HepG2 (cell line): Measurements from ENCODE around the gene GRB10. TPM values are rescaled to one million over a fixed set of nuclear protein-coding genes. Genes with fewer than 3 reads are reported as not detected.

Source experiments
- CREM ChIP-seq, 2 experiments: sonication (generic) in 1 of 2; formaldehyde crosslinking in 1 of 2; IDR thresholded peaks; 2 replicates each; pipeline versions ENCODE4 v1.4.0 to v1.6.1; 2016 to 2020; ENCODE audit warnings: antibody characterized with exemption in 1 of 2, mild to moderate bottlenecking in 1 of 2, missing genetic modification reagents in 1 of 2
- ELF4 ChIP-seq: sonication (generic); formaldehyde crosslinking; IDR thresholded peaks from 2 replicates; pipeline ENCODE4 v1.5.0; 2020; ENCODE audit warnings: missing genetic modification reagents, mild to moderate bottlenecking, moderate library complexity, borderline replicate concordance
- FOXP1 ChIP-seq, 2 experiments: fragments of 450-650 bp in 1 of 2; IDR thresholded peaks; 2 replicates each; pipeline ENCODE4 v1.6.1; 2017 to 2018; ENCODE audit warnings: antibody characterized with exemption in 1 of 2
- GATAD2A ChIP-seq: IDR thresholded peaks from 2 replicates; pipeline ENCODE4 v1.6.1; 2016
- GFI1 ChIP-seq: sonication (generic); formaldehyde crosslinking; IDR thresholded peaks from 2 replicates; pipeline ENCODE4 v1.5.0; 2020; ENCODE audit warnings: missing genetic modification reagents, mild to moderate bottlenecking, borderline replicate concordance
- JUN ChIP-seq: sonication (generic); formaldehyde crosslinking; IDR thresholded peaks from 2 replicates; pipeline ENCODE4 v1.4.0; 2020; ENCODE audit warnings: mild to moderate bottlenecking, missing genetic modification reagents
- KAT7 ChIP-seq: IDR thresholded peaks from 2 replicates; pipeline ENCODE4 v1.6.1; 2018; ENCODE audit warnings: borderline replicate concordance, missing compliant biosample characterization
- KLF15 ChIP-seq: sonication (generic); formaldehyde crosslinking; IDR thresholded peaks from 2 replicates; pipeline ENCODE4 v1.8.1; 2023; ENCODE audit warnings: borderline replicate concordance, mild to moderate bottlenecking, inconsistent platforms, missing genetic modification reagents, mixed read lengths
- MEIS2 ChIP-seq: sonication (generic); formaldehyde crosslinking; IDR thresholded peaks from 2 replicates; pipeline ENCODE4 v1.9.0; 2021; ENCODE audit warnings: mild to moderate bottlenecking, missing genetic modification reagents
- NFKBIZ ChIP-seq: IDR thresholded peaks from 2 replicates; pipeline ENCODE4 v1.6.1; 2018; ENCODE audit warnings: missing genetic modification reagents, missing compliant biosample characterization
- POGZ ChIP-seq: sonication (generic); formaldehyde crosslinking; IDR thresholded peaks from 2 replicates; pipeline ENCODE4 v1.4.0; 2020; ENCODE audit warnings: mild to moderate bottlenecking, missing genetic modification reagents
- SOX6 ChIP-seq, 2 experiments: fragments of 450-650 bp in 1 of 2; sonication (generic) in 1 of 2; formaldehyde crosslinking in 1 of 2; IDR thresholded peaks; 2 replicates each; pipeline versions ENCODE4 v1.4.0 to v1.6.1; 2017 to 2020; ENCODE audit warnings: antibody characterized with exemption in 1 of 2, mild to moderate bottlenecking in 1 of 2, missing genetic modification reagents in 1 of 2
- XRCC5 ChIP-seq: fragments of 200-400 bp; formaldehyde crosslinking; optimal IDR thresholded peaks from 2 replicates; pipeline ENCODE3; 2017; ENCODE audit warnings: mild to moderate bottlenecking, low read length
- YEATS4 ChIP-seq: sonication (generic); formaldehyde crosslinking; IDR thresholded peaks from 2 replicates; pipeline ENCODE4 v1.4.0; 2020; ENCODE audit warnings: missing genetic modification reagents, borderline replicate concordance
- ZNF274 ChIP-seq: sonication (generic); formaldehyde crosslinking; IDR thresholded peaks from 2 replicates; pipeline ENCODE4 v1.5.1; 2020; ENCODE audit warnings: mild to moderate bottlenecking, missing genetic modification reagents
- ZNF292 ChIP-seq: sonication (generic); formaldehyde crosslinking; IDR thresholded peaks from 2 replicates; pipeline ENCODE4 v1.8.1; 2022; ENCODE audit warnings: mild to moderate bottlenecking, low read depth, missing genetic modification reagents, borderline replicate concordance
- ZNF337 ChIP-seq: sonication (generic); formaldehyde crosslinking; IDR thresholded peaks from 2 replicates; pipeline ENCODE4 v1.5.1; 2020; ENCODE audit warnings: missing genetic modification reagents, low read depth, mild to moderate bottlenecking, borderline replicate concordance
- ZNF343 ChIP-seq: sonication (generic); formaldehyde crosslinking; IDR thresholded peaks from 2 replicates; pipeline ENCODE4 v1.4.0; 2020; ENCODE audit warnings: mild to moderate bottlenecking, missing genetic modification reagents
- ZNF670 ChIP-seq: sonication (generic); formaldehyde crosslinking; IDR thresholded peaks from 2 replicates; pipeline ENCODE4 v1.8.0; 2022; ENCODE audit warnings: mild to moderate bottlenecking, missing genetic modification reagents, borderline replicate concordance
- polyA plus RNA-seq, 8 experiments: library from polyadenylated mRNA; depleted of rRNA in 3 of 8; stranded (reverse) in 7 of 8; unstranded in 1 of 8; fragments of >200 nt; fragmentation: Illumina TruSeq in 4 of 8; extraction: Trizol in 4 of 8; gene quantifications; 2 replicates each; pipeline versions ENCODE4 v1.2.1 to v1.2.3, GENCODE V29; 2011 to 2016; ENCODE audit warnings: low read depth in 4 of 8, missing spikeins in 1 of 8, mixed read lengths in 1 of 8; ENCODE audit not compliant: insufficient read depth in 1 of 8
- total RNA-seq, 5 experiments: library from RNA; depleted of rRNA; stranded (reverse); fragments of >200 nt; fragmentation: Illumina TruSeq; extraction: Trizol; gene quantifications; 2 replicates each; pipeline ENCODE4 v1.2.3, GENCODE V29; 2016; ENCODE audit warnings: low read depth in 1 of 5
- TF ChIP-seq, protein P1 (sequence below): sonication (generic); formaldehyde crosslinking; IDR thresholded peaks from 2 replicates; pipeline ENCODE4 v1.5.0; 2020; ENCODE audit warnings: missing genetic modification reagents
- TF ChIP-seq, protein P2 (sequence below): IDR thresholded peaks from 2 replicates; pipeline ENCODE4 v1.4.0; 2020; ENCODE audit warnings: mild to moderate bottlenecking, missing genetic modification reagents
- TF ChIP-seq, protein P3 (sequence below): sonication (generic); formaldehyde crosslinking; IDR thresholded peaks from 2 replicates; pipeline ENCODE4 v1.4.0; 2020; ENCODE audit warnings: missing genetic modification reagents

The GRB10 gene
- total and polyA plus RNA-seq, 2 of the 13 experiments (the other 11 are each of a cell fraction or from before 2014, with no cell fraction given) = 4.0 to 6.8 TPM

DNA sequence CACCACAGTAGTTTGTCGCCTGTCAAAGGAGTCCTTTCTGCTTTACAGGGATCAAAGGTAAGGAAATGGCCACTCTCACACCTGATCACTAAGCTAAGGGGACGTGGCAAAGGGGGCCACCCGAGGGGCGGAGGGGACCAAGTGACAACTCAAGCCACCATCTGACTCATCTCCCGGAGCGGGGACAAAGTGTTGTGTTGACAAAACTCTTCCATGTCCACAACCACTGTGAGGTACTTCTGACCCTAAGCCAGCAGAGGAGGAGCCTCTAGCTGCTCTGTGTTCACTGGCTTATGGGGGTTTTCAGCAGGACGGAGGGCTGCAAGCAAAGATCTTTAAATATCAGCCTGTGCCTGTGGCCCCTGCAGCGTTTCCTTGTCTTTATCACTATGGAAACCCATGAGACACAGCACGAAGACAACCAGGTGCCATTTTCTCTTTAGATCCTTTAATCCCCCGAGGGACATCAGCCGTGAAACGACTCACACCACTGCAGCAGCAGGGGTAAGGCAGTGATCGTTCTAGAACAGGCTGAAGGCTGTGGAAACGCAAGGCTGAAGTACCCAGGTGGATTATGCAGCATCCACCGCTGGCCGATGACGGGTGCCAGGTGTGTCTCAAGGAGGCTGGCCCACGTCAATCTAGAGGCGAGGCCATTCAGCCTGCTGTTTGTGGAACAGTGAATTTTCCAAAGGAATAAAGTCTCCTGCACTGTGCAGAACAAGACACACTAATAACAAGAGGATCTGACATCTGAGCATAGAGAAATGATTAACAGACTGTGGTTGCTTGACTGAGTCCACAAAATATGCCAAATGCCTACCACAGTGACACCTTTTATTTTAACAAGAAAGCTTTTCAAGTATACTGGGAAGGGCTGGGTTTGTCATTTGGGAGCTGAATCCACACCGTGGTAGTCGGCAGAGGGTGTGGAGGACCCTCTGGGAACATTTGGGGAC, 190.9 kb downstream of the GRB10 start (continued):
- TF ChIP-seq, protein P1, sequence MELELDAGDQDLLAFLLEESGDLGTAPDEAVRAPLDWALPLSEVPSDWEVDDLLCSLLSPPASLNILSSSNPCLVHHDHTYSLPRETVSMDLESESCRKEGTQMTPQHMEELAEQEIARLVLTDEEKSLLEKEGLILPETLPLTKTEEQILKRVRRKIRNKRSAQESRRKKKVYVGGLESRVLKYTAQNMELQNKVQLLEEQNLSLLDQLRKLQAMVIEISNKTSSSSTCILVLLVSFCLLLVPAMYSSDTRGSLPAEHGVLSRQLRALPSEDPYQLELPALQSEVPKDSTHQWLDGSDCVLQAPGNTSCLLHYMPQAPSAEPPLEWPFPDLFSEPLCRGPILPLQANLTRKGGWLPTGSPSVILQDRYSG (CRISPR knock-in tag) = no peak
- TF ChIP-seq ZNF343 (CRISPR knock-in tag) (peak; percentile 20; the same call in 1 of the 2 replicates), ZNF337 (0 out of 2 replicates have a peak, but pooled peaks have one; percentile 37), YEATS4 (peak; percentile 69), ELF4 (CRISPR knock-in tag) (no peak; the same call in 1 of the 2 replicates), SOX6 (IDR thresholded peaks at IDR 0.05) (no peak), SOX6 (CRISPR knock-in tag; IDR thresholded peaks at IDR 0.05) (peak; percentile 64), GFI1 (CRISPR knock-in tag) (peak; percentile 62; the same call in 1 of the 2 replicates), CREM (IDR thresholded peaks at IDR 0.05) (peak; percentile 35; the same call in 1 of the 2 replicates), CREM (CRISPR knock-in tag; IDR thresholded peaks at IDR 0.05) (no peak), ZNF292 (CRISPR knock-in tag) (peak; percentile 79), MEIS2 (CRISPR knock-in tag) (no peak), ZNF274 (peak; percentile 71; the same call in 1 of the 2 replicates), POGZ (CRISPR knock-in tag) (peak; percentile 67), KLF15 (no peak), JUN (CRISPR knock-in tag) (peak; percentile 68; the same call in 1 of the 2 replicates), XRCC5 (peak; percentile 67), FOXP1 (IDR thresholded peaks at IDR 0.05) (no peak), FOXP1 (CRISPR knock-in tag; IDR thresholded peaks at IDR 0.05) (peak; percentile 69), GATAD2A (CRISPR knock-in tag) (peak; percentile 74), ZNF670 (CRISPR knock-in tag) (0 out of 2 replicates have a peak, but pooled peaks have one; percentile 41), NFKBIZ (CRISPR knock-in tag) (0 out of 2 replicates have a peak, but pooled peaks have one; percentile 29), KAT7 (CRISPR knock-in tag) (0 out of 2 replicates have a peak, but pooled peaks have one; percentile 42)
- TF ChIP-seq, protein P2, sequence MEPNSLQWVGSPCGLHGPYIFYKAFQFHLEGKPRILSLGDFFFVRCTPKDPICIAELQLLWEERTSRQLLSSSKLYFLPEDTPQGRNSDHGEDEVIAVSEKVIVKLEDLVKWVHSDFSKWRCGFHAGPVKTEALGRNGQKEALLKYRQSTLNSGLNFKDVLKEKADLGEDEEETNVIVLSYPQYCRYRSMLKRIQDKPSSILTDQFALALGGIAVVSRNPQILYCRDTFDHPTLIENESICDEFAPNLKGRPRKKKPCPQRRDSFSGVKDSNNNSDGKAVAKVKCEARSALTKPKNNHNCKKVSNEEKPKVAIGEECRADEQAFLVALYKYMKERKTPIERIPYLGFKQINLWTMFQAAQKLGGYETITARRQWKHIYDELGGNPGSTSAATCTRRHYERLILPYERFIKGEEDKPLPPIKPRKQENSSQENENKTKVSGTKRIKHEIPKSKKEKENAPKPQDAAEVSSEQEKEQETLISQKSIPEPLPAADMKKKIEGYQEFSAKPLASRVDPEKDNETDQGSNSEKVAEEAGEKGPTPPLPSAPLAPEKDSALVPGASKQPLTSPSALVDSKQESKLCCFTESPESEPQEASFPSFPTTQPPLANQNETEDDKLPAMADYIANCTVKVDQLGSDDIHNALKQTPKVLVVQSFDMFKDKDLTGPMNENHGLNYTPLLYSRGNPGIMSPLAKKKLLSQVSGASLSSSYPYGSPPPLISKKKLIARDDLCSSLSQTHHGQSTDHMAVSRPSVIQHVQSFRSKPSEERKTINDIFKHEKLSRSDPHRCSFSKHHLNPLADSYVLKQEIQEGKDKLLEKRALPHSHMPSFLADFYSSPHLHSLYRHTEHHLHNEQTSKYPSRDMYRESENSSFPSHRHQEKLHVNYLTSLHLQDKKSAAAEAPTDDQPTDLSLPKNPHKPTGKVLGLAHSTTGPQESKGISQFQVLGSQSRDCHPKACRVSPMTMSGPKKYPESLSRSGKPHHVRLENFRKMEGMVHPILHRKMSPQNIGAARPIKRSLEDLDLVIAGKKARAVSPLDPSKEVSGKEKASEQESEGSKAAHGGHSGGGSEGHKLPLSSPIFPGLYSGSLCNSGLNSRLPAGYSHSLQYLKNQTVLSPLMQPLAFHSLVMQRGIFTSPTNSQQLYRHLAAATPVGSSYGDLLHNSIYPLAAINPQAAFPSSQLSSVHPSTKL (CRISPR knock-in tag) = peak; percentile 80
- TF ChIP-seq, protein P3, sequence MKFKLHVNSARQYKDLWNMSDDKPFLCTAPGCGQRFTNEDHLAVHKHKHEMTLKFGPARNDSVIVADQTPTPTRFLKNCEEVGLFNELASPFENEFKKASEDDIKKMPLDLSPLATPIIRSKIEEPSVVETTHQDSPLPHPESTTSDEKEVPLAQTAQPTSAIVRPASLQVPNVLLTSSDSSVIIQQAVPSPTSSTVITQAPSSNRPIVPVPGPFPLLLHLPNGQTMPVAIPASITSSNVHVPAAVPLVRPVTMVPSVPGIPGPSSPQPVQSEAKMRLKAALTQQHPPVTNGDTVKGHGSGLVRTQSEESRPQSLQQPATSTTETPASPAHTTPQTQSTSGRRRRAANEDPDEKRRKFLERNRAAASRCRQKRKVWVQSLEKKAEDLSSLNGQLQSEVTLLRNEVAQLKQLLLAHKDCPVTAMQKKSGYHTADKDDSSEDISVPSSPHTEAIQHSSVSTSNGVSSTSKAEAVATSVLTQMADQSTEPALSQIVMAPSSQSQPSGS = 0 out of 2 replicates have a peak, but pooled peaks have one; percentile 21
